HG02623 (cell line): ENCODE data around the gene FAM50A.

Experiments used
- ATAC-seq: cut with Tn5 transposase; IDR thresholded peaks from one replicate; pipeline ENCODE4 v1.9.1; 2021; ENCODE audit warnings: moderate library complexity; ENCODE audit not compliant: unreplicated experiment

FAM50A gene

GRCh38 chrX:154437971-154438893 lies 5.7 kb upstream of the FAM50A start:
- ATAC-seq = no peak

DNA sequence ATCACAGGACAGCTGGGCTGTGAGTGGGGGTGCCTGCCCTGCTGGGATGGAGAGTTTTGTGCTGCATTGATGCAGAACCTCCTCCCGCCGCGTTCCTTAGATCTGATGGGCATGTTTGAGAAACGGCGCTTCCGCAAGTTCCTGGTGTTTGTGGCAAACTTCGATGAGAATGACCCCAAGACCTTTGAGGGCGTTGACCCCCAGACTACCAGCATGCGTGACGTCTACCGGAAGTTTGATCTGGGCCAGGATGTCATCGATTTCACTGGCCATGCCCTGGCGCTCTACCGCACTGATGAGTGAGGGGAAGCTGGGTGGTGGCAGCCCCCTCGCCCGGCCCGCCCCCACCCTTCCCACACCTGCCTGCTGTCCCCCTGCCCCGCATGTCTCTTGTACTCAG lies 4.1 kb upstream of the FAM50A start:
- ATAC-seq = no peak

GRCh38 chrX:154440623-154441357 lies 3.2 kb upstream of the FAM50A start:
- no peak for ATAC-seq

DNA sequence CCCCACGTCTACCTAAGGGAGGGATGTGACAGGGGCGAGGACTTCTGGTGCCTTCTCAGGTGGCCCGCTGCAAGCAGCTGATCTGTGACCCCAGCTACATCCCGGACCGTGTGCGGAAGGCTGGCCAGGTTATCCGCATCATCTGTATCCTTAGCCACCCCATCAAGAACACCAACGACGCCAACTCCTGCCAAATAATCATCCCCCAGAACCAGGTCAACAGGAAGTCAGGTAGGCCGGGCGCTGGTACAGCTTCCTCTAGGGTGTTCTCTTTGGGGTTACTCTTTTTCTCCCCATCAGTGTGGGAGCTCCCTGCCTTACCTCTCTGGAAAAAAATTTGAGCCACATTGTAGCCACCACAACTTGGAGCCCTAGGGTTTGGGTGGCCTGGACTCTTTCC lies 2.4 kb upstream of the FAM50A start:
- ATAC-seq = no peak

GRCh38 chrX:154441984-154442707 lies 1.8 kb upstream of the FAM50A start:
- no peak for ATAC-seq

GRCh38 chrX:154443479-154443910 lies 446 bp upstream of the FAM50A start:
- ATAC-seq = no peak

DNA sequence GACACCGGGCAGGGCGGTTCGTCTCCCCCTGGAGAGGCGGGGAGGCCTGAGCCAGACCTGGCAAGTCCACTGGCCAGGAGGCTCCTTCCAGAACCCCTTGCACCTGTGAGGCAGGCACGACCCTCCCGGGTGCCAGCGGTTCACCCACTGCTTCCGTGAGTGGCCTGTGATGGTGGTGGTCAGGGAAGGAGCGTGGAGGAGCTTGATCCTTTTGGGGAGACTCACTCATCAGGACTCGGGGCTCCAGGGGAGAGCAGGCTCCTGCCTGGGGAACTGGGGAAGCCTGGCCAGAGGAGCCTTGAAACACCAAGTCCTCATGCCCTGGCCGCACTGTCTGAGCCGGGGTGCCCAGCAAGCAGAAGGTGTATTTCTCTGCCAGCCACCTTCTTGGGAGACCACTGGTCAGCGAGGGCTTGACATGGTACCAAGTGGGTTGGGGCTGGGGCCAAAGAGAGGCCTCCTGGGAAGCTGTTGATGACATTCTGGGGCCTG lies 860 bp downstream of the FAM50A start:
- ATAC-seq = no peak

- ATAC-seq = no peak
These were observed 1.8 kb downstream of the FAM50A start for GRCh38 chrX:154445776-154446175.

DNA sequence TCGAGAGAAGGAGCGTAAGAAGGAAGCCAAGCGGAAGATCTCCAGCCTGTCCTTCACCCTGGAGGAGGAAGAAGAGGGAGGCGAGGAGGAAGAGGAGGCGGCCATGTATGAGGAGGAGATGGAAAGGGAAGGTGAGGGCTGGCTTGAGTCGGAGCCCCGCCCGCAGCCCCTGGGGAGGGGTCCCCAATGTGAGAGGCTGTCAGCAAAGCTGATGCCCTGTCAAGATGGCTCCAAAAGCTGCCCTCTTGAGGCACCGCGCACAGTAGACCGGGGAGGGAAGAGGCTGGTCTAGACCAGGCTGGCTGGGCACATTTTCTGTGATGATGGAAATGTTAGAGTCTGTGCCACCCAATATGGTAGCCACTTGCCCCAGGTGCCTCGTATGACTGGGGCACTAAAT lies 2.5 kb downstream of the FAM50A start:
- ATAC-seq = no peak

GRCh38 chrX:154448484-154448883 lies 4.5 kb downstream of the FAM50A start:
- no peak for ATAC-seq

- ATAC-seq = no peak
These were observed 5.7 kb downstream of the FAM50A start for GRCh38 chrX:154449618-154450017.

- no peak for ATAC-seq
These were observed 6.4 kb downstream of the FAM50A start for GRCh38 chrX:154450312-154450711.

GRCh38 chrX:154452823-154453222 lies 8.9 kb downstream of the FAM50A start:
- no peak for ATAC-seq

DNA sequence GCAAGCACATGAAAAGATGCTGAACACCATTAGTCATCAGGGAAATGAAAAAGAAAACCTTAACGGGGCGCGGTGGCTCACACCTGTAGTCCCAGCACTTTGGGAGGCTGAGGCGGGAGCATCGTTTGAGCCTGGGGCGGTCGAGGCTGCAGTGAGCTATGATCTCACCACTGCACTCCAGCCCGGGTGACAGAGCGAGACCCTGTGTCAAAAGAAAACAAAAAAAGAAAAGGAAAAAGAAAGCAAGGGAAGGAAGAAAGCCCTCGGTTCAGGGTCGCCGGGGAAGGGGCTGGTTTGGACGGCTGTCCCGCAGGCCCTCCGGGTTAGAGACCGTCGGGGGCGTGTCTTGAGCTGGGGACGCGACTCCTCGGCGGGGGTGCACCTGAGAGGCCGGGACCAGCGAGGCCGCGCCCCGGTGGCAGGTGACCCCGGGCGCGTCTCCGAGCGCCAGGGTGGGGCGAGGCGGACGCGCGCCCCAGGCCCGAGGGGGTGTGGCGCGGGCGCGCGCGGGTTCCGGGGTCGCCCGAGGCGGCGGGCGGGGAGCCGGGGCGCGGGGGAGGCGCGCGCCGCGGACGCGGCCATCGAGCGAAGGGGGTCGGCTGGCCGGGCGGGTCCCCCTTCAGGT lies 13.7 kb downstream of the FAM50A start:
- ATAC-seq = peak; percentile 47

- ATAC-seq = peak; percentile 40
These were observed 14.4 kb downstream of the FAM50A start, which contains the start of gene PLXNA3 for GRCh38 chrX:154458116-154458953. TSS of gene PLXNA3 (plus strand) at chrX:154458281. CDS start at chrX:154460184, 1,903 bp downstream.

DNA sequence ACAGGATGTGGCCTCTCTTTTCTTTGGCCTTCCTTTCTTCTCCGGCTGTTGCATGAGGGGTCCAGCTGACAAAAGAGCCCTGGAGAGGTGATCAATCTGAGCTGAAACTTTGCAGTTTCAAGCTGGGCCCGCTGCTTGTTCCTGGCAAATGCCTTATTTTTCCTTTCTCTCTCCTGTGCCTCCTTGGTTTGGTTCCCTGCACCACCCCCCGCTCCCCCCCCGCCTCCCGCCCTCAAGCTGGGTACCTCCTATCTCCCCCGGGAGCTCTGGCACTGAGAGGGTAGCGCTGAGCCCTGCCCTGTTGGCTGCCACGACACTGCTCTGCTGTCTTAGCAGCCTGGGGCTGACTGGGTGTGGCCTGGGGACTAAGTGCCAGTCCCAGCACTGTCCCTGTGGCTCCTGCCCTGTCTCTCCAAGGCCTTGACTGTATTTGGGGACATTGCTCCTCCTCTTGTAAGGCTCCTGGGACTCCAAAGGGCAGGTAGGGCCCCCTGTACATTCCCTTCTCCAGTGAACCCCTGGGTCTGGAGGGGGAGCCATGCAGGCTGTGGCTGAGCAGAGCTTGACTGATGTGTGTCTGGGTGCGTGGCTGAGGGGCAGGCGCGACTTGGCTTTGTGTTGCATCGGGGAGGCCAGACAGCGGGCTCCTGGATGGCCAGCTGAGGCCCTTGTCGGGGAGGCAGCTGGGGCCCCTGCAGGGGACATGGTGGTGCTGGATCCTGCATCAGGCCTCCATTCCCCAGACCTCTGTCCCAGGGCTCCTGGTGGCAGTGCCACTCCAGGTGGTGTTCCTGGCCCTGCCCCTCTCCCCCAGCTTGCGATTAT lies 15.2 kb downstream of the FAM50A start:
- no peak for ATAC-seq

- no peak for ATAC-seq
These were observed 15.9 kb downstream of the FAM50A start for GRCh38 chrX:154459832-154460231.

- ATAC-seq = no peak
These were observed 16.4 kb downstream of the FAM50A start for GRCh38 chrX:154460326-154460725.

DNA sequence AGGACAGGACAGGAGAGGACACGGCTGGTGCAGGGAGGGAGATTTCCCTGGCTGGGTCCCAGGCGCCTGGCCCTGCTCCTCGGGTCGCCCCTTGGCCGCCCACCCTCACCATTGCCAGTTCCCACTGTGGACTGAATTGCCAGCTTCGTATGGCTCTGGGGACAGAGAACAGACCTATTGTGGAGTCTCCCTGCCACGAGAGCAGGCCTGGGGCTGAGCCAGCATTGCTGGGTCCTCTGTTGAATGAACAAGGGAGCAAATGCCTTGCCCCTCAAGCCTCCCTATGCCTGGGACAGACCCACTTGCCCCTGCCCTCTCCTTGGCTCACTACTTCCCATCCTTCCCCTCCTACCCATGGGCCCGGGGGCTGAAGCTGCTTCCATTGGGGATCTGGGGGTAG lies 18.5 kb downstream of the FAM50A start:
- no peak for ATAC-seq
